Measurements from ENCODE around the gene OXTR.

Gene OXTR

DNA sequence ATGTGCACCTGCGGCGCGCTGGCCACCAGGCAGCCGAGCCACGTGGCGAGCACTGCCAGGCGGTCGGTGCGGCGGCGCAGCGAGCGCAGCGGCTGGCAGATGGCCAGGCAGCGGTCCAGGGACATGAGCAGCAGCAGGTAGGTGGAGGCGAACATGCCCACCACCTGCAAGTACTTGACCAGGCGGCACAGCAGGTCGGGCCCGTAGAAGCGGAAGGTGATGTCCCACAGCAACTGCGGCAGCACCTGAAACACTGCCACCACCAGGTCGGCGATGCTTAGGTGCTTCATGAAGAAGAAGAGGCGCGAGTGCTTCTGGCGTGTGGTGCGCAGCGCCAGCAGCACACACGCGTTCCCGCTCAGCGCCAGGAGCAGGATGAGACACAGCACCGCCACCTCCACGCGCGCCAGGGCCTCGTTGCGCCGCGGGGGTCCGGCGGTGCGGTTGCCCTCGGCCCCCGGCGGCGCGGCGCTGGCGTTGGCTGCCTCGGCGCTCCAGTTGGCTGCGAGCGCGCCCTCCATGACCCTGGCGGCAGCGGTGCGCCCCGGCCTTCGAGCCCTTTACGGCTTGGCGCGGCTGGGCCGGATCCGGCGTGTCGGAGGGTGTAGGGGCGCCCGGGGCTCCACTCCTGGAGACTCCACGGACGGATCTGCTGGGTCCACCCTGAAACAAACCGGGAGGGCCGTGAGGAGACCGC lies 1.6 kb downstream of the OXTR start:
- no peak for DNase-seq (ENCODE audit: low read depth)

DNA sequence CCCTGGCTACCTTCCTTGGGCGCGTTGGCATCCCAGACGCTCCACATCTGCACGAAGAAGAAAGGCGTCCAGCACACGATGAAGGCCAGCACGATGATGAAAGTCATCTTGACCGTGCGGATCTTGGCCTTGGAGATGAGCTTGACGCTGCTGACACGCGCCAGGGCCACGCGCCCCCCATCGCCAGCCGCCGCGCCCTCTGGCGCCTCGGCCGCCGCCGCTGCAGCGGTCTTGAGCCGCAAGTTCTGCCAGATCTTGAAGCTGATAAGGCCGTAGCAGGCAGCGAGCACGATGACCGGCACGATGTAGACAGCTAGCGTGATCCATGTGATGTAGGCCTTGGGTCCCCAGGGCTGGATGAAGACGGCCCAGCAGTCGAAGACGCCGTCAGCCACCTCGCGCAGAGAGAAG lies 2.2 kb downstream of the OXTR start:
- no peak for DNase-seq (ENCODE audit: low read depth)

DNA sequence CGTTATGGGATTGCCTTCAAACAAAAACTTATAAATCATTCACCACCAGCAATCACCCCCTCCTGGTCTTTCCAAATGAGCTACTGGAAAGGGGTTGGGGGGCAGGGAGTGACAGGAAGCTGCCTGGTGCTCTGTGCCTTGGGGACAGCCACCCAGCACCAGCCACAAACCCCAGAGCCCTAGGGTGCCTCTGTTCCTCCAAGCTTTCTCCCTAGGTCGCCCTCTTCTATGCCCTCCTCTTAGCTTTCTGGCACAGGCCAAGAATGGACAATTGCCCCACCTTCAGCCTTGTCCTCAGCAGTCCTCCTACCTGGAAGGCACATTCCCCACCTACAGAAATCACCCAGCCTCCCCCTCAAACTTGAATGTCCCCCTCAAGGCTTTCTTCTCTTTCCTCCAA lies 3.3 kb downstream of the OXTR start:
- no peak for DNase-seq (ENCODE audit: low read depth)

DNA sequence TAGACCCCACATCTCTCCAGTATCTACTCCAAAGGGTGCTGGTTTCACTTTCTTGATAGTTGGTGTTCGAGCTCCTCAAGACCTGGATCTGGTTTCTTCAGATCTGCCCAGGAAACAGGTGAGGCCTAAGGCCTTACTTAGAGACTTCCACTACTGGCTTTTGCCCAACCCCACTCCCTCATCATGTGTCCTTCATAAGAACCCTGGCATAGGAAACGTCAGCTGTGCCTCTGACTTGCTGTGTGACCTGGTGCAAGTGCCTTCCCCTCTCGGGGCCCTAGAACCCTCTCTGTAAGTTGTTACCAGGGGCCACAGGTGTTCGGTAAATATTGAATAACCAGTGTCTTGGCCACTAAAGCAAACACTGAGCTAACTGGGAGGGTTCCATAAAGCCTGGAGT lies 3.9 kb downstream of the OXTR start:
- no peak for DNase-seq (ENCODE audit: low read depth)

DNA sequence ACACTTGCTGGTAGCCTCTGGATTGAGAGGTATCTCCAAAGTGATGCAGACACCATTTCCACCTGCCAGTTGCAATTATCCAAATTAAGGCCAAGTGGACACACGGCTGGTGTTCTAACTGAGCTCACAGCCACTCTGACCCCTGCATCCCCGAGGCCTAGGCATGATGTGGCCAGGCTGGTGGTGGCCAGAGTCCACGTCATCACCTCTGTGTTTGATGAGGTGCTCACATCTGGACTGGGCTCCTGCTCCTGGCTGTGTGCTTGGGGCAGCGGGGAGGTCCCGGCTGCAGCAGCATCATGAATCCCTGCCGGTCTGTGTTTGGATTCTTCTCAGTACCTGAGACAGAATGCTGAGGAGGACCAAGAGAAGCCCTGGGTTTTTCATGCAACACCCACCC lies 4.9 kb downstream of the OXTR start:
- DNase-seq (ENCODE audit: low read depth), result no peak

DNA sequence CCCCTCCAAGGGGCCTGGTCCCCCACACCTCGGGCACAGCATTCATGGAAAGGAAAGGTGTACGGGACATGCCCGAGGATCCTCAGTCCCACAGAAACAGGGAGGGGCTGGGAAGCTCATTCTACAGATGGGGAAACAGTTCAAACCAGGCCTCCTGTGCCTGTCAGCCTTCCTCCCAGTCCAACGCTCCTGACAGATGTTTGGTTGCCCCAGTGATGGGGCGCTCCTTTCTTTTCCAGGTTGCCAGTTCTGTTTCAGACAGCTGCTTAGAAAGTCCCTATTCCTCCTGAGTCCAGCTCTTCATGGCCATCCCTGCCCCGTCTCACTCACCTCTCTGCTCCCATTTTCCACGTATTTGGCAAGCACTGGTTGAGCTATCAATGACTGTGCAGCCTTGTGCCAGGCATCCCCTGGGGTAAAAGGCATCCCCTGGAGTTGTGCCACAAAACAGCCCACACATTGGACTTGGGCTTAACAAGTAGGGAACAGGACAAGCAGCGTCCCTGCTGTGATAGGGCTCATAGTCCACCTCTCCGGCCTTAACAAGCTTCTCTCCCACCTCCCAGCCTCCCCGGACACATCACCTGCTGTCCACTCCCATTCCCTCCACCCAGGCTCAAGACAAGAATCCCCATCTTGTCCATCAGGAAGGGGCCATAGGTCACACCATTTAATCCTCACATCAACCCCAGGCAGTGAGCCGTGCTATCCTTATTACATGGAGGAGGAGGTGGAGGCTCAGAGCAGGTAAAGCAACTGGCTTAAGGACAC lies 6.6 kb downstream of the OXTR start:
- no peak for DNase-seq (ENCODE audit: low read depth)

DNA sequence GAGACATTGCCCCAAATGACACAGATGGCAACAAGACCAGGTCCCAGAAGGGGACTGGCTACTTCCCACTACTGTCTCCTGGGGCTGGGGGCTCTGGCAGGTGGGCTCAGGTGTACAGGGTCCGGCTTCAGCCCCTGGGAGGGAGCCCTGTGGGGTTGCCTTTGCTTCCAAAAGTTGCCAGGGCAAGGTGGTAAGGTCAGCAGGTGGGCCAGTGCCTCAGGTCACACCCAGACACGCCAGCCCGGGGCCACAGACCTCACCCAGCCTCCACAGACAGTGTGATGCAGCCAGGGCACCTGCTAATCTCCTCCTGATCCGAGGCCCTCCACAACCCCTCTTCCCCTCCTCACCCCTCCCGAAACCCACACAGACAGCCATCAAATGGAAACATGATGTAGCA lies 7.5 kb downstream of the OXTR start:
- no peak for DNase-seq (ENCODE audit: low read depth)

DNA sequence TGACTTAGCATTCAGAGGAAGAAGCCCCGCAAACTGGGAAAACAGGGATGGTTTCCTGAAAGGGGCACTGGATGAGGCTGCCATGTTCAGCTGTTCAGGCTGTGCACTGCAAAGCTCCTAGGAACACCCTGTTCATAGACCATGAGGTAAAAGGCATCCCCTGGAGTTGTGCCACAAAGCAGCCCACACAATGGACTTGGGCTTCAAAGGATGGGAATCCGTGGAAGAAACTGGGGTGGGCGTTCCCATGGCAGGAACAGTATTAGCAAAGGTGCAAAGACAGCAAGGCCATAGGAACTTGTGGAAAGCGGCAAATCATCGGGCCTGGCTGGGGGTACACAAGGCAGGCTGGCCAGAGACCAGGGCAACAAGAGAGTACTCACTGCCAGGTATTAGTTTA lies 8.9 kb downstream of the OXTR start:
- DNase-seq (ENCODE audit: low read depth), result no peak

DNA sequence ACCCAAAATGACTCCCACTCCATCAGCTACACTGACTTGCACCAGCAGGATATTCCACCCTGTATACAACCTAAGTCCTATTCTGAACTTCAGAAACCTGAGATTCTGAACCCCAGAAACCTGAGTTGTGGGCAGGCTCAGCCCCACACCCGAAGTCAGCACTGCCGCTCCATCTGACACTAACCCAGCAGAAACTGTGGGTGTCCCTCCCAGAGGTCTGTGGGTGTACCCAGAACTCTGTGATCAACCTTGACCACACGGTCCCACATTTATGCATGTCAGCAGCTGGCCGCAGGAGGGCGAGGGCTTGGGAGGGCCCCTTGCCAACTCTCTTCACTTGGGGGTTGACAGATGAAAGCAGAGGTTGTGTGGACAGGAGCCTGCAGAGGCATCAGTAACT lies 9.3 kb downstream of the OXTR start:
- no peak for DNase-seq (ENCODE audit: low read depth)

DNA sequence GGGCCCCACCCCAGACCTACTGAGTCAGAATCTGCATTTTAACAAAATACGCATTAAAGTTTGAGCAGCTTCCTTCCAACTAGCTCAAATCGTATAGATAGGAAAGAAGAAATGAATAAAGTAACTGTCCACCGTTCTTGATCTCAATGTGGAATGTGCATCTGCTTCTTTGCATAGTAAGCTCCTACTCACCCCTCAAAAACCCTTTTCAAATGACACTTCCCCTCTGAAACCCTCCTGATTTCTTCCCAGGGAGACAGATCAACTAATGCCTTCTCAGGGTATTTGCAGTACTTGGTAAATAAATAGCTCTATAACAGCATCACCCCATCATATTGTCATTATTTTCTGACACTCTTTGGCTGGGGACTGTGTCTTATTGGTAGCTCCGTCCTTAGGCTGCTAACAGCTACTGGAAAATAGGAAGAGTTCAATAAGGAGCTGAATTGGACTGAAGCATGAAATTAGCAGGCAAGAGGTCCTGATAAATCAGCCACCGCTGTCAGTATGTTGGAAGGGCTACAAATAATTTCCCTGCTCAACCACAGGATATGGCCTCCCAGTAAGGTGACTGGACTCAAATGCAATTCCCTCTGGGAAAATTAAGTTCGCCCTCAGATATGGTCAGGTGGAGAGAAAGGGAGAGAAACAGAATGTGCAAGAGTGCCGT lies 10.2 kb downstream of the OXTR start:
- DNase-seq (ENCODE audit: low read depth), result no peak

DNA sequence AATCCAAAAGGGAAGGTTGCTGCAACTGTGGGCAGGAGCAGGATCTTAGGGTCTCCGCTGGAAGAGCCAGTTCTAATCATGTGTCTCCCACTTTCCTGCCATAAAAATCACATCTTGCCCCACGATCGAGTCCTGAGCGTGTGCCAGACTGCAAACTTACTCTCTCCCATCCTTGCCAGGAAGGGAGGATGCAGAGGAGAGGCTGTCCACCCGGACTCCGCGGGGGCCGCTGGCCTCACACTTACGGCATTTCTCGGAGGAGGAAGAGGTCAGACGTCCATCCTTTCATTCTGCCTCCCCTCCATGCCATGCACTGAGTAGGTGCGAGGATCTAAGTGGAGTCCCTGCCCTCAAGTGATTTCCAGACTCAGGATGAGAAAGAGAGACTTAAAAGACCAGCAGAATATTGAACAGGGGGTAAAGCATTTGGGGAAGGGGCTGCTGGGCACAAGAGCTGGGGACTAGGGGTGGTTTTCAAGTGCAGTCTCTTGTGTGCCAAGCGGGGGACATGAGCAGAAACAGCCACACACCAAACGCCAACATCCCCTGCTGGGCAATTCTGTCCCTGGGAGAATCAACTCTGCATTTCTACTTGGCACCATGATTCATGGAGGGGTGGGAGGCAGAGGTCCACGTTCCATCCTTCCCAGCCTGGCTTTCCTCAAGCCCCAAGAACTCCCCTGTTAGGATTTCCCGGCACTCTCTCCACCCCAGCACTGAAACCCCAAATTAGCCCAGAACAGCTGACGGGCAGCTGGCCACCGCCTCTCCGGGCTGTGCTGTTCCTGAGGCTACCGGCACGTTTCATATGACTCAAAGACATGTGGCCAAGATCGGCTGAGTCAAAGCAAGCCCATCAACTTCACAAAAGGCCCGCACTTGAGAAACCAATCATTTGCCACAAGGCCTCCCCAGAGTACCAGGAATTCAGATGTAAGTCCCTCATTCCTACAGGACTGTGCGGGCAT lies 11.6 kb downstream of the OXTR start:
- no peak for DNase-seq (ENCODE audit: low read depth)

DNA sequence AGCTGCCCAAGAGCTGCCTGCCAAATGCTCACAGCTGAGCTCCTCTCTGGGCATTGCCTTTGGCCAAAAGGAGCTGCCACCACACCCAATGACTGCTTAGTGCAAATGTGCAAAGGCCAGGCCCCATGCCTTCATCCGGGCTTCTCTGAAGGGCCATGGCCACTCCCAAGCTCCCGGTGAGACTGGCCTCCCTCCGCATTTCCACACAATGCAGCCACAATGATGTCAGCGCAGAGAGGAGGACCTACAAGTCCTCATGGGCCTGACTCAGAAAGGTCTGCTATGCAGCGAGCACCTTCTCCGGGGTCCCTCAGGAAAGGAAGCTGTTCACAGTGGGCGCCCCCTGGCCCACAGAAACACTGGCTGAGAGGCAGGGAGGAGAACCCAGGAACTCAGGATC lies 12.7 kb downstream of the OXTR start:
- no peak for DNase-seq (ENCODE audit: low read depth)

DNA sequence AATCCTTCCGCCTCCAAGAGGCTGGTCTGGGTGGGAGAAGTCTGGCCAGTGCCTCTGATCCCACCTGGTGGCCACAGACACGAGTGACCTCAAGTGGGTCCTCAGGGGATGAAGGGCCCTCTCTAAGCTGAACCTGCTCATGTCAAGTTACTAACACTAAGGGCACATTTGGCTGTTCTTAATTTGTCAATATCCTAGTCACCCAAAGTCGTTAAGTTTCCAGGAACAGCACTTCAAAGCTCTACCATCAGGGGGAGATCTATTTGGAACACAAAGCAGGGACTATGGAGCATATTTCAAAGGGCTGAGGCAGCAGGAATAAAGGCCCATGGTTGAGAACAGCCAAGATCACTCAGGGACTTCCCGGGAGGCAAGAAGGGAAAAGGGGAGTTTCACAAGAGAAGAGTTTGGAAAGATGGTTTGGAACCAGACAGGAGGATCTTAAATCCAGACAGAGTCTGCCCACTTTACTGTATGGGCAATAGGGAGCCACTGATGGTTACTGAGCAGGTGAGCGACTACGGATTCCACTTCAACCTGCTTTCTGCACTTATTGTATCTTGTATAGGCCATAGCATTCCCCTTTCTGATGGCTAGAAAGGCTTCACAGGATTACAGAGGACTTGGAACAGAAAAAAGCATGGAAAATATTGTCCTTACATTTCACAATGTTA lies 13.7 kb downstream of the OXTR start:
- no peak for DNase-seq (ENCODE audit: low read depth)

DNA sequence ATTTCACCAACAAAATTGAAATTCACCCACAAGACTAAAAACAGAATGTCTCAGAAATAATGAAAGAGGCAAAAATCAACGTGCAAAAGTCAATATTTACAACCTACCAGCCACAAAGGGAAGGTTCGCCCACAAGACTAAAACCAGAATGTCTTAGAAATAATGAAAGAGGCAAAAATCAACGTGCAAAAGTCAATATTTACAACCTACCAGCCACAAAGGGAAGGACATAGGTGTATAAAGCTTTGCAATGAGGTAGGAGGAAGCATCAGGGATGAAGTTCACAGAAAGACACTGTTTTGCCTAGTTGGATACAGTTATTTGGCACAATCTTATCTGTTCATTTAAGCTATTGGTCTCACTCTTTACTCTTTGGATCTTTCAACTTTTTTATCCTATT lies 14.3 kb downstream of the OXTR start:
- no peak for DNase-seq (ENCODE audit: low read depth)

DNA sequence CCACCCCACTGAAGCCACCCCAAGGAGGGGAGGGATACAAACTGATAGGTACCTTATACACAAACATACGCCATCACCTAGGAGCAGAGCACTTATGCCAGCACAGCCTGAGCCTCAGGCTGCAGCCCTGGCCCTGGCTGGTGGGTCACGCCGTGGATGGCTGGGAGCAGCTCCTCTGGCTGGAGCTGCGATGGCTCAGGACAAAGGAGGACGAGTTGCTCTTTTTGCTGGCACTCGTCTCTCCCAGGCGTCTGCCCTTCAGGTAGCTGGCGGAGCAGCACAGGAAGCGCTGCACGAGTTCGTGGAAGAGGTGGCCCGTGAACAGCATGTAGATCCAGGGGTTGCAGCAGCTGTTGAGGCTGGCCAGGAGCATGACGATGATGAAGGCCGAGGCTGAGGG lies 16.6 kb downstream of the OXTR start:
- DNase-seq (ENCODE audit: low read depth), result no peak

DNA sequence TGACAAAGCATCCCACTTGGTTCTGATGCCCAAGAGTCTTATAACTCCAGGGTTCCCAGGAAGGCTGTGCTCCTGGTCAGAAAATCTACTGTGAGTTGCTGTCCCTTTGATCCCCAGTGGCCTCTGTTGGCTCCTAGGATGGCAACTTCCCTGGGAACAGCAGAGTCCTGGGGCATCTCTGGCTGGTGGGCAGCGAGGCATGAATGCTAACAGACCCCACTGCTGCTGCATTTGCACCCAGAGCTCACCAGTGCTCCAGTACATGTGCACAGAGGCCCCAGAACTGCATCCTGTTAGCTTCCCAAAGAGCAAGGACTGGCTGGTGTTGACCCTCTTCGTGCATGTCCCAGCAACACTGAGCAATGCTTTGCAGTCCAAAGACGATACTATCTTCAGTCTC lies 20.1 kb downstream of the OXTR start:
- no peak for DNase-seq (ENCODE audit: low read depth)

DNA sequence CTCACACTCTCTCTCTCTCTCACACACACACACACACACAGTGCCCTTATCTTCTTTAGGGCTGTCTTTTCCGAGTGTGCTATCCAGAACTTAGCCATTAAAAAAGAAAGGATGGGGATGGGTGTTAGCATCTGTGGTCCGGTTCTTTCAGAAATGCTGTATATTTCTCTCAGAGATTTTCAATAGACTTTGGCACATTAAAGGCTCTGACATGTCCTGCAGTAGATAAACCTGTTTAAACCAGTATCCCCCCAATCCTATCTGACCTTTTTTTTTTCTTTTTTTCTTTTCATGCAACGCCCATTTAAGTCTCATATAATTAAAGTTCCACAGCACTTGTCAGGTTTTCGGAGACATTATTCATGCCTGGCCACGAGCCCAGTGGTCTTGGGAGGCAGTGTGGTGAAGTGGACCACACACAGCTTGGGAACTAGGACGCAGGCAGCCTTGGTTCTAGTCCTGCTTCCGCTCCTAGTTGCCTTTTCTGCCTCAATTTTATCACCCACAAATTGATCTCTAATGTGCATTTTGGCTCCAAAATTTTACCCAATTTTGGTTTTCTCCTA lies 22.6 kb downstream of the OXTR start:
- no peak for DNase-seq (ENCODE audit: low read depth)

DNA sequence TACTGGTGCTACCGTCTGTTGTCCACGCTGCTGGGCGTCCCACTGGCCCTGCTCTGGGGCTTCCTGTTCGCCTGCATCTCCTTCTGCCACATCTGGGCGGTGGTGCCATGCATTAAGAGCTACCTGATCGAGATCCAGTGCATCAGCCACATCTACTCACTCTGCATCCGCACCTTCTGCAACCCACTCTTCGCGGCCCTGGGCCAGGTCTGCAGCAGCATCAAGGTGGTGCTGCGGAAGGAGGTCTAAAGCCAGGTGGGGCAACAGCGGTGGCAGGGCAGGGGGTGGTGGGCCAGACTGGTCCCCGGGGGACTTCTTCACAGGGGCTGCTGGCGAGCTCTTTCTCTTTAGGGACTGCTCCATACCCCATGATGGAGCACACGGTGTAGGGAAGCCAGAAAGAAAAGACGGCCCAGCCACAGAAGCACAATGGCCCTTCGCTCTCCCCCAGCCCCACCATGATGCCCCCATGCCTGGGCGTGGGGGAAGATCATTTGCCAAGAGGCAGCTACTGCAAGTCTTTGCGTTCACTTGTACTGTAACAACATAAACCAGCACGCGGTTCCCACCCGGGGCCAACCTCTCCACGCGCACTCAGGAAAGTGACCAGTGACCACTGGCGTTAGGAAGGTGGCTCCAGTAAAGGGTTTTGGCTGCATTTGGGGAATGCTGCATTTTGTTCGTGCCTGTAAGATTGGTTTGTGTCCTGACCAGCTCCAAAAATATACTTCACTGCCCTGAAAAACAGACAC lies 23.6 kb downstream of the OXTR start:
- no peak for DNase-seq (ENCODE audit: low read depth)

DNA sequence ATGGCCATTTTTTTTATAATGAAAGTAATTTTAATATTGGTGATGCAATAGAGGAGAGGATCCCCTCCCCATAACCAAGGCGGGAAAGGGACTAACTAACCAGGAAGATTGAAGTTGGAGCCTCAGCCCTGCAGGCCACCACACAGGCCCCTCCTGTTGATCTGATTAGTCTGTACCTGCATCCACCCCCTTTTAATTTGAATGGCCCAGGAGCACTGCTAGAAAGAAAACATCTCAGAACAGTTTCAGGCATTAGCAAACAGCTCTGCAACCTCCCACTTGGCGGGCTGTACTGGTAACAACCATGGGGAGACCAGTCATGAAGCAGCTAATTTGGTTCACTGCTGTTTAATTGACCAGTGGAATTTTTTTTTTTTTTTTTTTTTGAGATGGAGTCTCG lies 25.5 kb downstream of the OXTR start:
- DNase-seq (ENCODE audit: low read depth), result no peak

DNA sequence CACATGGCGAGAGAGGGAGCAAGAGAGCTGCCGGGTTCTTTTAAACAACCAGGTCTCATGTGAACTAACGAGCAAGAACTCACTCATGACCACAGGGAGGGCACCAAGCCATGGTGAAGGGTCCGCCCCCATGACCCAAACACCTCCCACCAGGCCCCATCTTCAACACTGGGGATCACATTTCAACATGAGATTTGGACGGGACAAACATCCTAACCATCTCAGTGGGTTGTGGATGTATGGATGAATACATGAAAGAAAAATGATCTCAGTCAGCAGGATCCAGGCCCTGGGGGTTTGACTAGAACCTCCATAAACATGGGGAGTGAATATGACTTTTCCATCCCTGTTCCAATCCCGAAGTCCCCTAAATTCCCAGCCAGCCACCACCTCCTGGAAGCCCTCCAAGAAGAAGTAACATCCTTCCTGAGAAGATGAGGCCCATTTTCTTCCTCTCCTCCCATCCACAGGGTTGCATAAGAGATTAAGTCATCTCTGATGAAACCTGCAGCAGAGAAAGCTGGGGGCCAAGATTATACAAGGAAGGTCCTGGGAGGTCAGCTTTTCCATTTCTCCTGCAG lies 26.3 kb downstream of the OXTR start:
- no peak for DNase-seq (ENCODE audit: low read depth)
